Rectal smooth muscle tissue (tissue), 1 donor: ENCODE results near the gene CAMKMT.
A peak's percentile ranks its signal among the peaks of the same experiment; 100 is the strongest.

Experiments used
- H3K27ac ChIP-seq: one replicate; pipeline ENCODE4 v1.7.0; 2013; ENCODE audit warnings: low read depth, low read length, inconsistent platforms
- H3K27me3 ChIP-seq: one replicate; pipeline ENCODE4 v1.7.0; 2013; ENCODE audit warnings: low read length; ENCODE audit not compliant: control insufficient read depth, insufficient read depth
- H3K36me3 ChIP-seq: one replicate; pipeline ENCODE4 v1.7.0; 2013; ENCODE audit warnings: low read length; ENCODE audit not compliant: control insufficient read depth, insufficient read depth
- H3K4me1 ChIP-seq: one replicate; pipeline ENCODE4 v1.7.0; 2013; ENCODE audit warnings: low read length; ENCODE audit not compliant: control insufficient read depth, insufficient read depth
- H3K4me3 ChIP-seq: one replicate; pipeline ENCODE4 v1.7.0; 2013; ENCODE audit warnings: low read length
- H3K9ac ChIP-seq: one replicate; pipeline ENCODE4 v1.7.0; 2013; ENCODE audit warnings: low read length

Gene CAMKMT

DNA sequence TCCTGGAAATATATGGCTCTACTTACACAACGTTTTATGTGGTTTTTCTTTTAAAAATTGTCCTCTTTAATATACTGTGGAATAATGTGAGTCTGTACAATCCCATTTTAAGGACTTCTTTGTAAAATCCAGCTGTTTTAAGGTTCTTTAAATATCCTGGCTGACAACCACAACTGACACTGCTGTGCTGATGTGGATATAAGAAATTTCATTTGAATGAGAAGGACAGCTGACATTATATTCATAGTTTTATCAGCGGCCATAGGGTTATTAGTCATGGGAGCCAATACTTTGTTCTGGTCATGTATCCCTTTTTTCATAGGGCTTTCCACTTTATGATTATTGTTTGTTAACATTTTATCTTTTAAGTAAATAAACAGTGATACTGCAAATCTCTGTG, 169.5 kb downstream of the CAMKMT start:
- no peaks in the 10 kb centered on the region for H3K36me3 ChIP-seq
- H3K27me3 ChIP-seq: no peaks in the 10 kb centered on the region
- no peak overlapping the region for H3K27ac ChIP-seq
- no peaks in the 10 kb centered on the region for H3K4me1 ChIP-seq
- H3K4me3 ChIP-seq: no peak overlapping the region
- no peak overlapping the region for H3K9ac ChIP-seq

DNA sequence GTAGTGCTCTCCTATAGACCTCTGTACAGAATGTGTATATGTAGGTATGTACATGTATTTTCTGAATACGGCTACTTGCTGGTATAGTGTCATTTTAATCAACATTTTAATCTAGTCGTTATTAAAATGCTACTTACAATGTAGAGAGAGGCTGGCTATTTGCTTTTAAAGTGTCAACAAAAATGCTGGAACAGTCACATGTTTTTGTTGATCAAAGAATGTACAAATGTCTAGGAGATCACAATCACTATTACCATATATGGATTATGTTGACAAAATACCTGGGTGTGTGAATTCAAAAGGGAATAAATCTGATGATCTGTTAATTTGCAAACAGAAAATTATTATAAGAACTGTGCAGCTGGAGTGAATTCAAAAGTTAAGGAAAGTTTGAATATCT, 170.3 kb downstream of the CAMKMT start:
- Histone ChIP-seq H3K9ac (no peak overlapping the region), H3K27ac (no peak overlapping the region), H3K4me3 (no peak overlapping the region), H3K36me3 (no peaks in the 10 kb centered on the region), H3K4me1 (no peaks in the 10 kb centered on the region), H3K27me3 (no peaks in the 10 kb centered on the region)

DNA sequence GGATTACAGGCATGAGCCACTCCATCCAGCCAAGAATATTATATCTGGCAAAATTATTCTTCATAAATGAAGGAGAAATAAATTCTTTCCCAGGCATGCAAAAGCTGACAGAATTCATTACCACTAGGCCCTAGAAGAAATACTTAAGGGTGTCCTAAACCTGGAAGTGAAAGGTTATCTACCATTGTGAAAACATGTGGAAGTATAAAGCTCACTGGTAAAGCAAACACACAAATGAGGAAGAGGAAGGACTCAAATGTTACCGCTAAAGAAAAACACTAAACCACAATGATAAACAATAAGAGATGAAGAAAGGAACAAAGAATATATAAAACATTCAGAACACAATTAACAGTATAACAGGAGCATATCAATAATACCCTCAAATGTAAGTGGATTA, 171.8 kb downstream of the CAMKMT start:
- H3K4me3 ChIP-seq: no peak overlapping the region
- no peaks in the 10 kb centered on the region for H3K27me3 ChIP-seq
- H3K9ac ChIP-seq: no peak overlapping the region
- H3K4me1 ChIP-seq: no peaks in the 10 kb centered on the region
- no peak overlapping the region for H3K27ac ChIP-seq
- no peaks in the 10 kb centered on the region for H3K36me3 ChIP-seq

DNA sequence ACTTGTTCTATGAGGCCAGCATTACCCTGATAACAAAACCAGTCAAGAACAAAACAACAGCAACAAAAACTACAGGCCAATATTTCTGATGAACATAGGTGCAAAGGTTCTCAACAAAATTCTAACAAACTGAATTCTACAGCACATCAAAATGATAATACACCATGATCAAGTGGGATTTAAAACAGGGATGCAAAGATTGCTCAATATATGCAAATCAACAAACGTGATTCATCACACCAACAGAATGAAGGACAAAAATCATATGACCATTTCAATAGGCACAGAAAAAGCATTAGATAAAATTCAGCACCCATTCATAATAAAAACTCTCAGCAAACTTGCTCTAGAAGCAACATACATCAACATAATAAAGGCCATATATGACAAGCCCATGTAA, 173.6 kb downstream of the CAMKMT start:
- Histone ChIP-seq H3K36me3 (no peaks in the 10 kb centered on the region), H3K27ac (no peak overlapping the region), H3K4me1 (no peaks in the 10 kb centered on the region), H3K4me3 (no peak overlapping the region), H3K9ac (no peak overlapping the region), H3K27me3 (no peaks in the 10 kb centered on the region)

DNA sequence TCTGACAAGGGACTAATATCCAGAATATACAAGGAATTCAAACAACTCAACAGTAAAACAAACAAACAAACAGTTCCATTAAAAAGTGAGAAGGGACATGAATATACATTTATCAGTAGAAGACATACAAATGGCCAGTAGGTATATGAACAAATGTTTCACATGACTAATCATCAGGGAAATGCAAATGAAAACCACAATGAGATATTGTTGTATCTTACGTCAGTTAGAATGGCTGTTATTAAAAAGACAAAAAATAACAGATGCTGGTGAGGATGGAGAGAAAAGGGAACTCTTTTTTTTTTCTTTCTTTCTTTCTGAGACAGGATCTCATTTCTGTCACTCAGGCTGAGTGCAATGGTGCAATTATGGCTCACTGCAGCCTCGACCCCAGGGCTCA, 175.5 kb downstream of the CAMKMT start:
- H3K27ac ChIP-seq: no peak overlapping the region
- H3K27me3 ChIP-seq: no peaks in the 10 kb centered on the region
- no peak overlapping the region for H3K4me3 ChIP-seq
- H3K4me1 ChIP-seq: no peaks in the 10 kb centered on the region
- H3K9ac ChIP-seq: no peak overlapping the region
- no peaks in the 10 kb centered on the region for H3K36me3 ChIP-seq

DNA sequence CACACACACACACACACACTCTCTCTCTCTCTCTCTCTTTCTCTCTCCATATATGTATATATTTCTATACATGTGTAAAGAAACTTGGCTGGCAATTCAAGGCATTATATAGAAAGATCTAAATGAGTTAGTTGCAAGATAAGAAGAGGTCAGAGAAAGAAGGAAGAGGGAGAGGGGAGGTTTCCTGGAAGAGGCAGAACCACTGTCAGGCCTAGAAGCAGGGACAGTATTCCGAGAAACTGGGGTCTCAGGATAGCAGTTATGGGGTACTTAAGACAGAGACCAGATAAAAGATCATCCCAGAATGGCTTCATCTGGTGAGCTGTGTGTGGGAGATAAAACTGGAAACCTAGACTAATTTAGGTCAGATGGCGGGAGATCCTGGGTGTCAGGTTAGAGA, 180.8 kb downstream of the CAMKMT start:
- Histone ChIP-seq H3K27ac (no peak overlapping the region), H3K4me1 (peaks cover 6% of the 10 kb centered on the region), H3K9ac (no peak overlapping the region), H3K36me3 (no peaks in the 10 kb centered on the region), H3K27me3 (no peaks in the 10 kb centered on the region), H3K4me3 (no peak overlapping the region)

DNA sequence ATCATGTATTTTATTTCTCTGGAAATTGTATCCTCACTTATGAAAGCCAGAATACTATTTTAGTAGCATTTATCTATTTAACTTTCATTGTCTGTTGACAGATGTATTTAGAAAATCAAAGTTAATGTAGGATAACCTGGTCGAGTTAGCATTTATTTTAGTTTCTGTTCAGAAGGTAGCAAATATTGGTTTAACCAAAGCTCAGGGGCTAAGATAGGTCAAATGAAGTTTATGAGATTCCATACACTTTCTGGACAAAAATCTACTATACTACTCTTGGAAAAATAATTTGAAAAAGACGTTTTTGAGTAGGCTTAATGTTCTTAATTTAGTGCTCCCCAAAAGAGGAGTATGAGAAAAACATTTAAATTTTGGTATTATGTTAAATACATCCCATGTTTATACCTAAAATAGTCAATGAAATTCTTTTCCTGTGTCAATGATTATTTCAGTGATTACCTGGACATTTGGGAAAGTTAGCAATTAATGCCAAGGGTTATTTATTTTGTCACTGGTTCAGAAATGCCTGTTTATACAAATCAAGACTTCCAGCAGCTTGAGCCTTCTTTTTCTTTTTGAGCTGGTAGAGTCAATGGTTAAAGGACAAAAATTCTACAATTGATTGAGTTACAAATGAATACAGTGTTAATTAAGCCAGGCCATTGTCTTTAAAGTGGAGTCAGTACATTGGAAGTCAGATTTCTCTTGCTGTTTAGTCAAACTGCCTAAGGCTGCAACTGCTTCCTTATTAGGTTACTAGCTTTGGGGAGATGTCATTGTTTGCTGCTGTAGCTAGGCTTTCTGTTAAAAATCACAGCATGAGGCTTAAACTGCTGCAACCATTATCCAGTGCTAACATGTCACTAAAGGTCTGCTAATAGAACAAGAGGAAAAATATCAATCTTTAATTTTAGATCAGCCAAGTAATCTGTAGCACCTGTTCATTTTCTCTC, 182.3 kb downstream of the CAMKMT start:
- H3K9ac ChIP-seq: no peak overlapping the region
- H3K4me1 ChIP-seq: peaks cover 6% of the 10 kb centered on the region
- peak overlapping the region; percentile 17 for H3K27ac ChIP-seq
- H3K4me3 ChIP-seq: no peak overlapping the region
- no peaks in the 10 kb centered on the region for H3K36me3 ChIP-seq
- H3K27me3 ChIP-seq: no peaks in the 10 kb centered on the region

DNA sequence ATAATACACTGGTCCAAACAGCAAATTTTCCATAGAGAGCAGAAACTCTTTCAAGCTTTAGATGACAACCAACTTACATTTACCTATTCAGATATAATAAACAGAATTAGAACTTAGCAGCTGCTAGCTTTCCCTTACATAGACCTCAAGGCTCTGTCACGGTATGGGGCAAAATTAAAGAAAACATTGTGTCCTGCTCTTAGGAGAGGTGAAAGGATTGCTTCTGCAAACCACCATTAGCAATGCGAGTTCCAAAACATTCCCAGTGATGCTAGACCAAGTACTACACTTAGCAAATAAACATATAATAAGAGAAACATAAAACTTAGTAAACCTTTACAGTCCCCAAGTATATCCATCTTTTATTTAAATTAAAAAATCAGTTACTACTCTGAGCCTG, 183.3 kb downstream of the CAMKMT start:
- H3K9ac ChIP-seq: no peak overlapping the region
- no peaks in the 10 kb centered on the region for H3K36me3 ChIP-seq
- no peaks in the 10 kb centered on the region for H3K27me3 ChIP-seq
- peaks cover 6% of the 10 kb centered on the region for H3K4me1 ChIP-seq
- H3K27ac ChIP-seq: no peak overlapping the region
- no peak overlapping the region for H3K4me3 ChIP-seq

DNA sequence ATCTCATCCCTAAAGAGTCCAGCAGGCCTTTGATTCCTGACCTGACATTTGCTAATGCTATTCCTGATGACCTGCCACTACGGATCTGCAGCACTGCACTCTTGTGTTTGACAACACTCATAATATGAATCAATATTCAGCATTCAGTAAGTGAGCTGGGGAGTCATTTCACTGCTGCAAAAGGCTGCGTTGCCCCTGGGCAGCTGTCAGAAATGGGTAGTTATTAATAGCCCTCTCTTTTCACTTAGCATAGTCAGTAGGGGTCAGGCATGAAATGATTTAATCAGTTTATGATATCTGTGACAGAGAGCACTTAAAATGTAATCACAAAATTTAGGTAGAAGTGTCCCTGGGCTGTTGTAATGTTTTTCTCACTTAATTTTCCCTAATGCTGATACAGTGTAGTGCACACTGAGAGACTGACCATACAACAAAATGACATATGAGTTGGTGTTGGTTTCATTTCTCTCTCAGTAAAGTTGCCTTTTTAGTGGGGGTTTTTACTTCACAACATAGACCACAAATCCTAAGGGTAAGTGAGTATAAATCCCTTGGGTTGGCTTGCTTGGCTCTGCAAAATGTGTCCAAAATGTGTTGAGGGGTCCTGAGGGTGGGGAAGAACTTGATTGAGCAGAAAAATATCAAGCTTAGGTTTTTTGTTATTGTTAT, 184.8 kb downstream of the CAMKMT start:
- Histone ChIP-seq H3K4me1 (peaks cover 6% of the 10 kb centered on the region), H3K4me3 (no peak overlapping the region), H3K9ac (no peak overlapping the region)

DNA sequence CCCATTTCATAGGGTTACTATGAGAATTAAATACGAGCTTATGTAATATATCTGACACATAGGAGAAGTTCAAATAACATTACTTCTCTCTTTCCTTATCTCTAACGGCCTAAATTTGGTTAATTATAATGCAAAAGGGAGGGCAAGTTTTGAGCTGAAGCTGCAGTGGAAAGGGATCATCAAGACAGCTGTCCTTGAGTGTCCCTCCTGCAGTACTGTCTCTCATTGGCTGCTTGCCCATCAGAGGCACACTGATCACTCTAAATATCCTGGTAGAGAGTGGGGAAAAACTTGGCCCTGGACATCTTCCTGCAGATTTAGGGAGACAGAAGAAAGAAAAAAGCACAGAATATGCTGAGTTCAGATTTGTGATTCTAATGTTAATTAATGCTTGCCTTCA, 186.0 kb downstream of the CAMKMT start:
- Histone ChIP-seq H3K27ac (no peak overlapping the region), H3K4me1 (peaks cover 6% of the 10 kb centered on the region), H3K36me3 (no peaks in the 10 kb centered on the region), H3K9ac (no peak overlapping the region), H3K4me3 (no peak overlapping the region), H3K27me3 (no peaks in the 10 kb centered on the region)

More for the DNA sequence above, 184.8 kb downstream of the CAMKMT start:
- no peak overlapping the region for H3K27ac ChIP-seq
- H3K27me3 ChIP-seq: no peaks in the 10 kb centered on the region
- no peaks in the 10 kb centered on the region for H3K36me3 ChIP-seq

DNA sequence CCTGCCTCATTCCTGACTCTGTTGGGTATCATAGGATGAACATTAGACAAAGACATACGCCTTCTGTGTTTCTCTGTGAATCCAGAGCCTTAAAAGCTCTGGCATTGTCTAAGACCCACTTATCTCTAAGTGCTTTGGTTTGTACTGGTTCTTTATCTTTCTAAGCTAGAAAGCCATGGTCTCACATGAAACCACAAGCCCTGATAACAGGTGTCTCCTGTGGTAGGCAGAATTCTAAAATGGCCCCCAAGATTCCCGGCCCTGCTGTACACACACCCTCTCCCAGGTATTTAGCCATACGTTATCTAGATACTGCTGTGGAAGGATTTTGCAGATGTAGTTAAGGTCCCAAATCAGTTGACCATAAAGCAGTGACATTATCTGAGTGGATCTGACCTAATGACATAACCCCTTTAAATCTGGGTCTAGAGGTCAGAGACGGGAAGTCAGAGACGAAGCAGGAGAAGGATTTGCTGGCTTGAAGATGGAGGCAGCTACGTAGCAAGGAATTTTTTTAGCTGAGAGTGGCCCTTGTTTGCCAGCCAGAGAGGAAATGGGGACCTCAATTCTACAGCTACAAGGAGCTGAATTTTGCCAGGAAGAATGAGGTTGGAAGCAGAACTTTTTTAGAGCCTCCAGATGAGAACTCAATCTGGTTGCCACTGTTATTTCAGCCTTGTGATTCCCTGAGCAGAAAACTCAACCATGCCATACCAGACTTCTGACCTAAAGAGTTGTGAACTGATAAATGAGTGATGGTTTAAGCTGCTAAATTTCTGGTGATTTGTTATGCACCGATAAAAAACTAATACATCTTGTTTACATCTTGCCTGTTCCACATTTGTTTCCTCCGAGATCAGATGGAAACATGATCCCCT, 186.7 kb downstream of the CAMKMT start:
- Histone ChIP-seq H3K9ac (no peak overlapping the region), H3K36me3 (no peaks in the 10 kb centered on the region), H3K27me3 (no peaks in the 10 kb centered on the region), H3K4me3 (no peak overlapping the region), H3K4me1 (peaks cover 6% of the 10 kb centered on the region), H3K27ac (no peak overlapping the region)

DNA sequence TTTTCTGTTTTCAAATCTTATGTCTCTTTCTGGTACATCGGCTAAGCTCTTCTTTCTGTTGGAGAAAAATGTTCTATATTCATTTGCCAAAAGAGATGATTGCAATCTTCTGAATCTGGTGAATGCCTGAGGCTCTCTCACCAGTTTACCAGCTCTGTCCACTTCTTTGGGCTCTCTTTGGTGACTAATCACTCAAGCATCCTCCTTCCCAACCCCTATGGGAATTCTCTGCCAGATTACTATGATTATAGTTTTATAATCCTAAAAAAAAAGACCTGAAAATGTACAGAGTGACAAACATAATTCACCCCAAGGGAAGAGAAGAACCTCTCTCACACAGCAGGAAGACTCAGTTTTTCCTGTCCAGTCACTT, 187.3 kb downstream of the CAMKMT start:
- Histone ChIP-seq H3K9ac (no peak overlapping the region), H3K27me3 (no peaks in the 10 kb centered on the region), H3K4me1 (peaks cover 4% of the 10 kb centered on the region), H3K36me3 (no peaks in the 10 kb centered on the region), H3K27ac (no peak overlapping the region), H3K4me3 (no peak overlapping the region)
